Breast epithelium (tissue), 3 donors: ENCODE results near the gene TNS1.

Experiments
- CTCF ChIP-seq, 3 donors: fragments of 450-650 bp; IDR thresholded peaks; one replicate each; pipeline ENCODE4 v1.5.1; 2016 to 2017; ENCODE audit warnings: antibody characterized with exemption in 3 of 3, mild to moderate bottlenecking in 3 of 3, moderate library complexity in 3 of 3
- POLR2A ChIP-seq: fragments of 450-650 bp; IDR thresholded peaks from one replicate; pipeline ENCODE4 v1.6.1; 2016; ENCODE audit warnings: antibody characterized with exemption, mild to moderate bottlenecking, moderate library complexity
- POLR2AphosphoS5 ChIP-seq, 3 donors: sonication (generic); formaldehyde crosslinking; IDR thresholded peaks; one replicate each; pipeline ENCODE4 v1.6.1; 2017; ENCODE audit warnings: antibody characterized with exemption in 3 of 3

GRCh38 chr2:217828336-217828735 is 174.5 kb downstream of the TNS1 start:
- TF ChIP-seq POLR2A (no peak), CTCF (IDR thresholded peaks at IDR 0.05) (no peak), POLR2AphosphoS5 (IDR thresholded peaks at IDR 0.05) (no peak)
